Activated naive CD4-positive, alpha-beta T cell treated with anti-CD3 and anti-CD28 coated beads for 36 hours (primary cell): ENCODE measurements around the gene ENDOD1. TPM values are rescaled to one million over a fixed set of nuclear protein-coding genes. Genes with fewer than 3 reads are reported as not detected.
"Not testable (repeated sequence)": the region's sequence is repeated elsewhere in the genome, so short reads cannot be mapped to it uniquely, and the experiment has no call there.

Experiments used
- CTCF ChIA-PET: fragments of 350-600 bp; sonication (Branson Sonifier 250); formaldehyde crosslinking; loops from one replicate; lab custom pipeline; 2021; ENCODE audit warnings: antibody characterized with exemption; lab: Charles Lee
- DNase-seq: peaks from one replicate; pipeline ENCODE4 v3.0.0-alpha.2; 2020
- H3K27ac Mint-ChIP-seq: one replicate; pipeline ENCODE4 v1.8.0; 2021; ENCODE audit warnings: mild to moderate bottlenecking, mixed read lengths
- H3K27me3 Mint-ChIP-seq: one replicate; pipeline ENCODE4 v1.8.0; 2021; ENCODE audit warnings: low read depth, mixed read lengths
- H3K36me3 Mint-ChIP-seq: one replicate; pipeline ENCODE4 v1.8.0; 2021; ENCODE audit warnings: low read depth, mixed read lengths
- H3K4me1 Mint-ChIP-seq: one replicate; pipeline ENCODE4 v1.8.0; 2021; ENCODE audit warnings: low read depth, mixed read lengths
- H3K4me3 Mint-ChIP-seq: one replicate; pipeline ENCODE4 v1.8.0; 2021; ENCODE audit warnings: mild to moderate bottlenecking, moderate library complexity, mixed read lengths
- H3K9me3 Mint-ChIP-seq: one replicate; pipeline ENCODE4 v1.8.0; 2021; ENCODE audit warnings: mixed read lengths
- intact Hi-C: fragments of 100-400 bp; cut with micrococcal nuclease; formaldehyde crosslinking; loops from one replicate; pipeline ENCODE4 v1.15.1; 2023
- total RNA-seq, 2 experiments: library from RNA; stranded (reverse); gene quantifications; one replicate each; pipeline ENCODE4 v1.2.3, GENCODE V29; 2021

The ENDOD1 gene
- total RNA-seq, 2 experiments from 2014 or later = 14.5 to 15.2 TPM

DNA sequence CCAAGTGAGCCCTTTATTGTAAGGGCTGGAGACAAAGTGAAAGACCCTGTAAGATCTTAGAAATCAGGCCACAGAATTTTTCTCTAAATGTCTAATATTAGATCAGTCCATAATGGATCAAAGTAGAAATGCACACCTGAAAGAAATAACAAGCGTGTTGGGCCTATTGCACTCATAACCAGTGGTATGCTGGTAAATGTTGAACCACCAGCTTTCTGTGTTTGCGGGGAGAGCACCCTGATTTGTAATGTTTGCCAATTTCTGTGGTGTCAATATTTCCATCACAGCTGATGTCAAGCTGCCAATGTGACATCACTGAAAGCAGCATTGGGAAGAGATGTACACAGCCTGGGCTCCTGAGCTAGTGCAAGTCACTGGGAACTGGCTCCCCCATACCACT, 46.2 kb downstream of the ENDOD1 start:
- H3K9me3 Mint-ChIP-seq = no peaks in the 10 kb centered on the region
- no peak for DNase-seq
- peaks cover 2% of the 10 kb centered on the region for H3K36me3 Mint-ChIP-seq
- CTCF ChIA-PET = interaction anchor here (6.3 kb wide), 1 partner anchor 65 kb away, joined by 42 read pairs; no protein-coding TSS in a partner anchor
- H3K27ac Mint-ChIP-seq = no peak overlapping the region
- intact Hi-C loops = loop anchor here (10.0 kb wide), 1 partner anchor 1241 kb away; no protein-coding TSS in a partner anchor
- H3K27me3 Mint-ChIP-seq = peaks cover 2% of the 10 kb centered on the region
- no peak overlapping the region for H3K4me3 Mint-ChIP-seq
- H3K4me1 Mint-ChIP-seq = peaks cover 7% of the 10 kb centered on the region

DNA sequence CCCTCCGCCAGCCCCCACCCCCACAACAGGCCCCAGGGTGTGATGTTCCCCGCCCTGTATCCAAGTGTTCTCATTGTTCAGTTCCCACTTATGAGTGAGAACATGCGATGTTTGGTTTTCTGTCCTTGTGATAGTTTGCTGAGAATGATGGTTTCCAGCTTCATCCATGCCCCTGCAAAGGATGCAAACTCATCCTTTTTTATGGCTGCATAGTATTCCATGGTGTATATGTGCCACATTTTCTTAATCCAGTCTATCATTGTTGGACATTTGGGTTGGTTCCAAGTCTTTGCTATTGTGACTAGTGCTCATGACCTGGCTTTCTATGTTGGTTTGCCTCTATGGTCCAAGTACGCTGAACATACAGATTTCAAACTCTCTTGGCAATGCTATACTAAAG, 47.1 kb downstream of the ENDOD1 start:
- not testable (repeated sequence) for DNase-seq, H3K4me3 Mint-ChIP-seq, H3K27me3 Mint-ChIP-seq, H3K36me3 Mint-ChIP-seq, H3K27ac Mint-ChIP-seq, H3K9me3 Mint-ChIP-seq, H3K4me1 Mint-ChIP-seq
- intact Hi-C loops = loop anchor here (10.0 kb wide), 1 partner anchor 1242 kb away; no protein-coding TSS in a partner anchor
- CTCF ChIA-PET = interaction anchor here (0.6 to 6.3 kb wide), 8 partner anchors 10 to 69 kb away, joined by 3 to 42 read pairs (median 4); no protein-coding TSS in a partner anchor

DNA sequence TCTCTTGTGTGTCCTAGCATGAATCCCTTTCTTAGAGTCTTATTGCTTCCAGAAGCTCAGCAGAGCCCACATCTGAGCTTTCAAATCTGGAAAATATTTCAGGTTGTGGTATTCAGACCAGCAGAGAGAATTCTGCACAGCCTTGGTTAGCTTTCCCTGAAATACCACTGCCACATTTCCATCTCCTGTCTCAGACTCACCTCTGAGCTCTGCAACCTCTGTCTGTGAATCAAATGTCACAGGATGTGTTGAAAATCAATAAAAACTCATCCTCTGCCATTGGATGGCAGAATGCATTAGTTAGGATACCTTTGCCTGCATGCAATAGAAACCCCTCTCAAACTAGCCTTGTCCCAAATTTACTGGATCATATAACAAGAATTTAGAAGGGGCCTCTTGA, 47.7 kb downstream of the ENDOD1 start:
- Mint-ChIP-seq H3K4me3 (no peak overlapping the region), H3K27ac (no peak overlapping the region), H3K36me3 (no peaks in the 10 kb centered on the region), H3K27me3 (peaks cover 3% of the 10 kb centered on the region), H3K9me3 (no peaks in the 10 kb centered on the region), H3K4me1 (peaks cover 7% of the 10 kb centered on the region)
- no peak for DNase-seq
- CTCF ChIA-PET = interaction anchor here (0.9 to 6.3 kb wide), 11 partner anchors 9 to 70 kb away, joined by 3 to 42 read pairs (median 4); no protein-coding TSS in a partner anchor
- intact Hi-C loops = loop anchor here (10.0 kb wide), 1 partner anchor 1242 kb away; no protein-coding TSS in a partner anchor

DNA sequence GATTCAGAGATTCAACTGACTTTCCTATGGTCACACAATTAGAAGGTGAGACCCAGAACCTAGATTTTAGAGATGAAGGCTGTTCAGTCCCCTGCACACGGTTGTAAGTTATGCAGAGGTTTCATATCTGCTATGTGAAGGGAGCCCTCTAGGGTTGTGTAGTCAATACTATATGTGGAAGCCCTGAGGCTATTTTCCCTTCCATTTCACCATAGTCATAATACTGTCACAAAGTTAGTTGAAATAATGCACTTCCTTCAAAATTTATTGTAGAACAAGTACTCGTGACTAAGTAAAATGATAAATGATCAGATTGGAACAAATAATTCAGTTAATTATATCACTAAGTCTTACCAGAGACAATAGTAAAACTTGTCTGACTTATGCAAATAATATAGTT, 48.8 kb downstream of the ENDOD1 start:
- no peaks in the 10 kb centered on the region for H3K36me3 Mint-ChIP-seq
- intact Hi-C loops = loop anchor here (1.0 to 10.0 kb wide), 4 partner anchors 69 to 1244 kb away; partner anchors contain the start of genes CWC15 and KDM4D
- H3K9me3 Mint-ChIP-seq = no peaks in the 10 kb centered on the region
- H3K27me3 Mint-ChIP-seq = peaks cover 9% of the 10 kb centered on the region
- no peak overlapping the region for H3K27ac Mint-ChIP-seq
- H3K4me3 Mint-ChIP-seq = no peak overlapping the region
- H3K4me1 Mint-ChIP-seq = peaks cover 7% of the 10 kb centered on the region
- DNase-seq = no peak
- CTCF ChIA-PET = interaction anchor here (1.2 to 6.3 kb wide), 8 partner anchors 8 to 71 kb away, joined by 3 to 42 read pairs (median 6); no protein-coding TSS in a partner anchor

DNA sequence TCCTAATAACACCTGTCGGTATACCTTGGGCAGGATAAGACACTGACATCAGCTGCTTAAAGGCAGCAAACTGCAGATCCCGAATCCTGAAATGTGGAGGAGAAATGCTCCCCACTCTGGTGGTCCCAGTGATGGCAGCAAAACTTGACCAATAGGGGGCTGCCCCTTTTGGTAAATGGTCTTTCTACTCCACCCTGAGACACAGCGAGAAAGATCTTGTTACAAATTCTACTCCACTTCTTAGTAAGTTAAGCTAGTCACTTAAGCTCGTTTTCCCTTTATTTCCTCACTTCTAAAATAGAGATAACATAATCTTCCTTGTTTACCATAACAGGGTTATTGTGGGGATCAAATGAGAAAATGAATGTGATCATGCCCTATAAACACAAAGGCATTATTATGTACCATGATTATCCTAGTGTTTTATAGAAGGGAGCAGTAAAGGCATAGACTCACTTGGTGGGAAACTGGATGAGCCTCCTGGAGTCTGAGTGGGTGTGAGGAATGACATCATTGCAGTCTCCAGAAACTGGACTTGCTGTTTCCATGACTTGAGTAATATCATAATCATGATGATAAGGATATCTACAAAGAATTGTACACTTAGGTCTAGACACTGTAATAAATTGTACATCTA, 50.9 kb downstream of the ENDOD1 start:
- H3K9me3 Mint-ChIP-seq = no peaks in the 10 kb centered on the region
- H3K4me1 Mint-ChIP-seq = peaks cover 7% of the 10 kb centered on the region
- H3K27ac Mint-ChIP-seq = no peak overlapping the region
- no peaks in the 10 kb centered on the region for H3K36me3 Mint-ChIP-seq
- H3K27me3 Mint-ChIP-seq = peaks cover 27% of the 10 kb centered on the region
- CTCF ChIA-PET = interaction anchor here (1.9 to 6.3 kb wide), 4 partner anchors 10 to 69 kb away, joined by 8 to 42 read pairs (median 10); no protein-coding TSS in a partner anchor
- no peak for DNase-seq
- intact Hi-C loops = no loop called here
- H3K4me3 Mint-ChIP-seq = no peak overlapping the region

DNA sequence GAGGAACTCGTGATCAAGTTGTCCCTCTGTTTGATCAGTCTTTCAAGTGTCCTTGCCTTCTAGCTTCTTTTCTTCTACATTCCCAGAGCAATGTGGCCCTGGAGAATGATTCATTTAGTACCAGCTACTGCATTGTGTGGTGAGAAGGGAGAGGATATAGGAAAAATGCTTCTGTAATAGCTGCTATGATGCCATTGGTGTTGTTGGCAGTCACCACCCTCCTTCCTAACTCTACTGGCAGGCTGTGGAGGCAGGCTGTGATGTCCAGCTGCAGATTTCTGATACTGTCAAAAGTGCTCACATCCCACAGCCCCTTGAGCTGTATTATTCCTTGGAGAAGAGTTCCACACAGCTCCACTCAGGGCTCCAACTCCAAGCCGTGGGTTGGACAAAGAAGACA, 52.8 kb downstream of the ENDOD1 start:
- Mint-ChIP-seq H3K4me1 (peaks cover 4% of the 10 kb centered on the region), H3K4me3 (no peak overlapping the region), H3K27ac (no peak overlapping the region), H3K36me3 (no peaks in the 10 kb centered on the region), H3K9me3 (no peaks in the 10 kb centered on the region), H3K27me3 (peaks cover 32% of the 10 kb centered on the region)
- no peak for DNase-seq
- CTCF ChIA-PET = interaction anchor here (1.4 kb wide), 1 partner anchor 72 kb away, joined by 3 read pairs; no protein-coding TSS in a partner anchor
- intact Hi-C loops = no loop called here

DNA sequence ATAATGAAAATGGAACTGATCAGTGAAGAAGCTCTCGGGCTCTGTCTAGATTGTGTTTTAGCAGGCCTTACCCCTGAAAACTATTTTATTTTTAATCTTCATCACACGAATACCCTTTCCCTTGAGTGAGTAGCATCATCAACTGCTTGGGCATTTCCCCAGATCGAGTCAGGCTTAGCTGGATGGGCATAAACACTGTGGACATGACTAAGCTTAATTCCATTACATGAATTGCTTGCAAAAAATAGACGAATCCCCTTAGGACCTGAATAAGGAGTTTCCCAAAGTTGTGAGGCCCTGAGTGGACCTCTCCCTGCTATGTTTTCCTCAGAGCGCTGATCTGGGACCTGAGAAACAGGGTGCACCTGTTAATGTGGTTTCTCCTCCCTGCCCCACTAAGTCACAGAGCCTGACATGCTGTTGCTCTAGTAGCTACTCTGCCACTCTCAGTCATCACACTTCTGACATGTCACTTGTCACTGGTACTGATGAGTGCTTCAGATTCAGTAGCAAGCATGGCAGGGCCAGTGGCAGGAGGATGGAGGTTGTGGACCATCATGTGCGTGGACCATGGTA, 53.5 kb downstream of the ENDOD1 start:
- H3K27ac Mint-ChIP-seq = no peak overlapping the region
- no peak for DNase-seq
- no peaks in the 10 kb centered on the region for H3K36me3 Mint-ChIP-seq
- intact Hi-C loops = no loop called here
- H3K9me3 Mint-ChIP-seq = no peaks in the 10 kb centered on the region
- H3K4me3 Mint-ChIP-seq = no peak overlapping the region
- peaks cover 32% of the 10 kb centered on the region for H3K27me3 Mint-ChIP-seq
- CTCF ChIA-PET = interaction anchor here (0.6 to 2.2 kb wide), 3 partner anchors 53 to 1201 kb away, joined by 3 to 5 read pairs (median 5); partner anchors contain the start of gene ENDOD1
- H3K4me1 Mint-ChIP-seq = peaks cover 6% of the 10 kb centered on the region

DNA sequence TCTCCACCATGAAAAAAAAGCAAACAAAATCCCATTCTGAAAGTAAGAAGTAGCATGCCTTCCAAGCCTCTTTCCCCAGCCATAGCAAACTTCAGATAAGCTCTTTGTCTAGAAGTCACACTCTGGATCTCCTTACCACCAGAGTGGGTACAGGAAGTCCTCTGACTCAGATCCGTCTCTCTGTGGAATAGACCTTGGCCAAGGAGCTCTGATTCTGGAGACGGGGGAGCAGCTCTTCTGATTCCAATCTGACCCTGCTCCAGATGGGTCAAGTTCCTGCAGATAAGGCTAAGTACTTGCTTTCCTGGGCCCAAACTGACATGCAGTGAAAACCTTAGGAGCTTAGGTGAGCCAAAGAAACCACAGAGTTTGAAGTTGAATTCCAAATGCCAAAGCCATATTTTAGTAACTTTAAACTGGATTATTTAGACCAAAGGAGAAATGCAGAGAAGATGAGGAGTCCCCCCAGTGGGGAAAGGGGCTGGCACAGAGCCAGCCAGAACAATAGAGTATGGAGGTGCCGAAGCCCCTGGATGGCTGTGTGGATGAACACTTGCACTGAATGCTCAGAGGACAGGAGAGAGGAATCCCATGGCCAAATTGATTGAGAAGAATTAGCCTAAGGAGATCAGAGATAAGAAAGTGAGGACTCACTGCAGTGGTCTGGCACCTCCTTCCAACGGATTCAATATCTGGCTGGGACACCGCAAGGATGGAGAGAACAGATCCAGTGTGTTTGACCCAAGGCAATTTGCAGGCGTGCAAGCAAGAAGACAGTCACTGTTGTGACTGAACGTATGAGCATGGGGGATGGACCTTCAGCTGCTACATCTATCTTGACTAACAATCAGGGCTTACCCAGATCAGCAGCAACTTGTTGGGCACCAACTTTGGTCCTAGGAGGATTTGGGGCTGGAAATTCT, 54.9 kb downstream of the ENDOD1 start:
- no peak for DNase-seq
- H3K4me3 Mint-ChIP-seq = no peak overlapping the region
- no peaks in the 10 kb centered on the region for H3K36me3 Mint-ChIP-seq
- intact Hi-C loops = loop anchor here (5.0 kb wide), 1 partner anchor 357 kb away; no protein-coding TSS in a partner anchor
- H3K9me3 Mint-ChIP-seq = no peaks in the 10 kb centered on the region
- H3K27ac Mint-ChIP-seq = no peak overlapping the region
- H3K4me1 Mint-ChIP-seq = peaks cover 8% of the 10 kb centered on the region
- peaks cover 33% of the 10 kb centered on the region for H3K27me3 Mint-ChIP-seq
- CTCF ChIA-PET = interaction anchor here (1.4 to 2.2 kb wide), 2 partner anchors 54 to 75 kb away, joined by 4 to 5 read pairs; partner anchors contain the start of gene ENDOD1

DNA sequence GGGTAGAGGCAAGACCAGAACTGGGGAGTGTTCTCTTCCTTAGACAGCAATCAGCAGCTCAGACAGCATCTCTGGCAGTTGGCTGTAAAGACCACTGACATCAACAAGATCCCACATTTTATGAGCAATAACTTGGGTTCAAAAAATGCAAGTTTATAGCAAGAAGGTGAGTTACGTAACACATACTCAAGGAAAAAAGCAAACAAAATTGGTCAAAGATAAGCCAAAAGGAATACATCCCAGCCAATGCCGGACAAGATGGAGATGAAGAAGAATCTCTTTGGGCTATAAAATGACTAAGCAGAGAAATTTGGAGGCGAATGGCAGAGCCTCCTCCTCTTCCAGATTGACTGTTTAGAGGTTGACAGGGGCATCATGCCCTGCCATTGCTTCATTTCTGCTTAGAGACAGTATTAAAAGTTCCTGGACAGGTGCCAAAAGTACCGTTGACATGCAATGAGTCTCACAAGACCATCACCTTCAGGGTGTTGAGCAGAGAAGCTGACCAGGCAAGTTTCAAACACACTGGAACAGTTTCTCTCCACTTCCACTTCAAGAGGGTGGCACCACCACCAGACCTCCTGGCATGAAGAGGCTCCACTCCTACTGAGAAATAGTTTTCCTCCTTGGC, 55.9 kb downstream of the ENDOD1 start:
- CTCF ChIA-PET = interaction anchor here (0.6 to 7.5 kb wide), 4 partner anchors 55 to 991 kb away, joined by 4 to 80 read pairs (median 6); partner anchors contain the start of genes ENDOD1 and SRSF8
- Mint-ChIP-seq H3K27ac (no peak overlapping the region), H3K4me1 (peaks cover 11% of the 10 kb centered on the region), H3K36me3 (no peaks in the 10 kb centered on the region), H3K4me3 (no peak overlapping the region), H3K9me3 (no peaks in the 10 kb centered on the region), H3K27me3 (peaks cover 32% of the 10 kb centered on the region)
- intact Hi-C loops = loop anchor here (5.0 kb wide), 1 partner anchor 358 kb away; no protein-coding TSS in a partner anchor
- DNase-seq = no peak

DNA sequence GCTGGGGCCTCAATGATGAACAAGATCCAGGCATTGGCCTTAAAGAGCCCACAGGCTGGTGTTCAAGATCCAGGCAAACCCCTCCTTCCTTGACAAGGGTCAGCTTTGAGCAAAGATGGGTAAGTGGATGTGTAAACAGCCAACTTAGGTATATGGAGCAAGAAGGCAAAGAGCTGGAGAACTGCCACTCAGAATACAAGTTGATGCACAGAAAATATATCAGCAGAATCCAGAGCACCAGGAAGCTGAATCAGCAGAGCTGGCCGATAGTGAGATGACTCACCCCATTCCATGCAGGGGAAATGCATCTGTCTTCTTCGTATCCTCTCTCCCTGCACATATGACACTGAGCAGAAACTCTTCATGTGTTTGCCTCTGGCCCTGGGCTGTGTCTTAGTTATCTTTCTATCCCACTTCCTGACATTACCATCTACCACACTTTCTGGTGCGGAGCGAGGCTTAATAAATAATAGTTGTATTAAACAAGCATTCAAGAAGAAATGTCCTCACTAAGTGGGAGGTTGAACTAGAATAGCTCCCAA, 57.8 kb downstream of the ENDOD1 start:
- Mint-ChIP-seq H3K4me3 (no peak overlapping the region), H3K4me1 (peaks cover 19% of the 10 kb centered on the region), H3K27me3 (peaks cover 30% of the 10 kb centered on the region), H3K9me3 (no peaks in the 10 kb centered on the region), H3K36me3 (no peaks in the 10 kb centered on the region), H3K27ac (no peak overlapping the region)
- CTCF ChIA-PET = interaction anchor here (0.6 to 7.5 kb wide), 7 partner anchors 10 to 617 kb away, joined by 3 to 80 read pairs (median 4); partner anchors contain the start of gene SRSF8
- peak; percentile 47 for DNase-seq
- intact Hi-C loops = loop anchor here (5.0 kb wide), 1 partner anchor 360 kb away; no protein-coding TSS in a partner anchor

DNA sequence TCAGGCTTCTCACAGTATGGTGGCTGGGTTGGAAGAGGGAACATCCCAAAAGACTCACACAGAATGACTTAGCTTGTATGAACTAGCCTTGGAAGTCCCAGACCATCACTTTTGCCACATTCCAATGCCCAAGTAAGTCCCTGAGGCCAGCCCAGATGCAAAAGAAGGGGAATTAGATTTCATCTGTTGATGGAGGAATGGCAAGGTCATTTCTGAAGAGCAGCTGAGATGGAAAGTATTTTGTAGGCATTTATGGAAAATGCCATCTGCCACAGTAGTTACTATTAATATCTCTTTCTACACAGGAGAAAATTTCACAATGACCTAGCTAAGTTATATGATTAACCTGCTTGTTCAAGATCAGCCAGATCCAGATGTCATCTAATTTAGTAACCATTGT, 58.8 kb downstream of the ENDOD1 start:
- H3K36me3 Mint-ChIP-seq = no peaks in the 10 kb centered on the region
- intact Hi-C loops = loop anchor here (5.0 kb wide), 1 partner anchor 361 kb away; no protein-coding TSS in a partner anchor
- H3K27ac Mint-ChIP-seq = no peak overlapping the region
- peaks cover 26% of the 10 kb centered on the region for H3K27me3 Mint-ChIP-seq
- H3K9me3 Mint-ChIP-seq = no peaks in the 10 kb centered on the region
- no peak overlapping the region for H3K4me3 Mint-ChIP-seq
- peaks cover 26% of the 10 kb centered on the region for H3K4me1 Mint-ChIP-seq
- DNase-seq = no peak
- CTCF ChIA-PET = interaction anchor here (1.4 to 7.5 kb wide), 3 partner anchors 55 to 557 kb away, joined by 4 to 80 read pairs (median 5); partner anchors contain the start of gene SRSF8
